GM19025 (cell line): ENCODE measurements around the gene C11orf68.

Source experiments
- ATAC-seq: cut with Tn5 transposase; IDR thresholded peaks from one replicate; pipeline ENCODE4 v1.9.1; 2021; ENCODE audit warnings: mild to moderate bottlenecking, low read depth, moderate library complexity; ENCODE audit not compliant: unreplicated experiment

C11orf68 gene

DNA sequence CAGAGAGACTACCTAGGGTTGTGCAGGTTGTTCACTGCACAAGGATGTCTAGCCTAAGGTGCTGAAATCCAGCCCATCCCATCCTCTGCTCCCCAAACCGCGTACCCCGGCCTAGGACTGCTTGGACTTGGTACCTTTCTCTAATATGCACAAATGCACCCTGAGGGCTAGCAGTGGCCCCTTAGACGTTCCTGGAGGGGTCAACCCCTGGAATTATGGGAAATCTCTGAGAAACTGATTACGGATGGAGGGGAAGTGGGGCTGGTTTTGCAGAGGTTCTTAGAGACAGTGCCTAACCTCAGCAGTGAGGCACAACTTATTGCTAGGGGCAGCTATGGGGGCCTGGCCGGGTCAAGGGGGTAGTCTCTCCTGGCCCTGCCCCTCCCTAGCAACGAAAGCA is 2.5 kb downstream of the C11orf68 start:
- no peak for ATAC-seq

DNA sequence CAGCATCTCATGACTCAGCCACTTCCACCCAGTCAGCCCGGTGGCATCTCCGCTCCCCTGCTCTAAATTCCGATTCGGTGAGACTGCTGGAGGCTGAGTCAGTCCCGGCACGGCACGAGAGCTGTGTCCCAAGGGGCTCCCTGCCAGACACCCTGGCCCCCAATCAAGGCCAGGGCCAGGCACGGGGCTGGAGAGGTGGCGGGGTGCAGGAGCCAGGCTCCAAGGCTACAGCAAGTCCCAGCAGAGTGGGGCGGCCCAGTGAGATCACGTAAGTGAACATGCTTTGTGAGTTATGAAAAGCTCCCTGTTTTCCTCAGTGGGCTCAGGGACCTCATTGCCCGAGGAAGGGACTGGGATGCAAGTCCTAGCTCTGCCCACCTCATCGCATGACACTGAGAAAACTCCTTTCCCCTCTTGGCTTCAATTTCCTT is 3.0 kb downstream of the C11orf68 start:
- no peak for ATAC-seq

DNA sequence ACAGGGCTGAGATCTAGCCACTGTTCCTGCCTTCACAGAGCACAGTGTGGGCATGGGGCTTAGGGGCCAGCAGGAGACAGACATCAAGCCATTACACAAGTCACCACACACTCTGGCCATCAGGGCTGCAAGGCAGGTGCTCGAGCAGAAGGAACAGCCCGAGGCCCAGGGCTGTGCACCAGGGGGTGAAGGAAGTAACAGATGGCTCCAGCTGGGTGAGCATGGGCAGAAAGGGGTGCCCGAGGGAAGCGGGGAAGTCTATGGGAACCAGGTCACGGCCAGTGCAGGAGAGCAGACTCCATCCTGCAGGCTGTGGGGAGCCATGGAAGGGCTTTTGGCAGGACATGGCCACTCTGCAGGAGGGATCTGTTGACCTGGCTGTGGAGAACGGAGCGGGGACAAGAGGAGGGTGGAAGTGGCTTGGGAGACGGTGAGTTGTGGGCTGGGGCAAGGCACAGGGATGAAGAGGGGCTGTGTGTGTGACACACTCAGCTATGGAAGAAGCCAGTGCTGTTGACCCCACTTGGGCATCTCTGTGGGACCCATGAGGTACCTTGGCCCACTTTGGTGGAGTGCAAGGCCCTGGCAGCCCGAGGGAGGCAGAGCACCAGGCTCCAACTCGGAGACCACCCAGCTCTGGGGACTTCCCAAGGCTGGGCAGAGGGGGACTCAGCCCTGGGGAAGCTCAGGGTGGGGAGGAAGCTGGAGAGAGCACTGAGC is 3.6 kb downstream of the C11orf68 start:
- no peak for ATAC-seq

DNA sequence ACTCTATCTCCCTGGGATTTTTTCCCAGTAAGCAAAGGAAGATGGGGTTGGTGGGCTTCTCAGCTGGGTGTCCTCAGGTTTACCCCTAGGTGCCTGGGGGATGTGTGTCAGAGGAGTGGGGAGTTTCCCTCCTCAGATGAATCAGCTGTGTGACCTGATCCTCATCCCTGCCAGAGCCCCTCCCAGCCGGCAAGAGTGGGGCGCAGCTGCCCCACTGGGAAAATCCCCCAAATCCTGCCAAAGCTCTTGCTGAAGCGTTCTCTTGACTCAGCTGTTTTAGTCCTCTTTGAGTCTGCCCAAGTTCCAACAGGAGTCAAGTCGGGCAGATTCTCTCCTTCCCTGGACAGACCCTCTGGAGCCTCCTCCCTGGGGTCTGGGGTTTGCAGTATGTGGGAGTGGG is 6.0 kb downstream of the C11orf68 start:
- ATAC-seq: no peak

- no peak for ATAC-seq
Measured at GRCh38 chr11:65911682-65912568, 6.9 kb downstream of the C11orf68 start.

DNA sequence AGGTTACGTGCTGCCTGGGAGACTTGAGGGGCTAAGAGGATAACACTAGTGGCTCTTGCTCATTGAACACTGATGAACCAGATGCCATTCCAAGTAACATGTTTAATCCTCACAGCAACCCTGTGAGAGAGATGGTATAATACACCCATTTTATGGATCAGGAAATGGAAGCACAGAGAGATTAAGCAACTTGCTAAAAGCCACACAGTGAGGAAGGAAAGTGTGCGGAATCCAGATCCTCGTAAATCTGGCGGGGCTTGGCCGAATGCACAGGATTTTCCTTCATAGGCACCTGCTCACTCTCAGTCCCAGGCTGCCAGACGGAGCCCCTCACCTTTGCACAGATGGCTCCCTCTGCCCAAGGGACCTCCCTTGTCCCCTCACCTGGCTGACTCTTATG is 11.0 kb downstream of the C11orf68 start:
- no peak for ATAC-seq

- ATAC-seq: no peak
Measured at GRCh38 chr11:65906602-65907001, 12.3 kb downstream of the C11orf68 start.

GRCh38 chr11:65903715-65904114 is 15.1 kb downstream of the C11orf68 start:
- ATAC-seq: no peak

- no peak for ATAC-seq
Measured at GRCh38 chr11:65903068-65903481, 15.8 kb downstream of the C11orf68 start.

DNA sequence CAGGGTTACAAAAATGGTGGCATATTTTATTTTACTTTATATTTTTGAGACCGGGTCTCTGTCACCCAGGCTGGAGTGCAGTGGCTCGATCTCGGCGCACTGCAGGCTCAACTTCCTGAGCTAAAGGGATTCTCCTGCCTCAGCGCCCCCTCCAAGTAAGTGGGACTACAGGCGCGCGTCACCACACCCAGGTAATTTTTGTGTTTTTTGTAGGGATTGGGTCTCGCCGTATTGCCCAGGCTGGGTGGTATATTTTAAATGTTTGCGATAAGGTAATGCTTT is 18.0 kb downstream of the C11orf68 start:
- no peak for ATAC-seq

GRCh38 chr11:65900125-65900898 is 18.6 kb downstream of the C11orf68 start, which contains the start of gene FOSL1:
Gene FOSL1 (minus strand): TSS chr11:65900388. CDS start chr11:65900339, 49 bp downstream.
- ATAC-seq: peak; percentile 85

GRCh38 chr11:65899356-65900124 is 19.3 kb downstream of the C11orf68 start:
- ATAC-seq: no peak

DNA sequence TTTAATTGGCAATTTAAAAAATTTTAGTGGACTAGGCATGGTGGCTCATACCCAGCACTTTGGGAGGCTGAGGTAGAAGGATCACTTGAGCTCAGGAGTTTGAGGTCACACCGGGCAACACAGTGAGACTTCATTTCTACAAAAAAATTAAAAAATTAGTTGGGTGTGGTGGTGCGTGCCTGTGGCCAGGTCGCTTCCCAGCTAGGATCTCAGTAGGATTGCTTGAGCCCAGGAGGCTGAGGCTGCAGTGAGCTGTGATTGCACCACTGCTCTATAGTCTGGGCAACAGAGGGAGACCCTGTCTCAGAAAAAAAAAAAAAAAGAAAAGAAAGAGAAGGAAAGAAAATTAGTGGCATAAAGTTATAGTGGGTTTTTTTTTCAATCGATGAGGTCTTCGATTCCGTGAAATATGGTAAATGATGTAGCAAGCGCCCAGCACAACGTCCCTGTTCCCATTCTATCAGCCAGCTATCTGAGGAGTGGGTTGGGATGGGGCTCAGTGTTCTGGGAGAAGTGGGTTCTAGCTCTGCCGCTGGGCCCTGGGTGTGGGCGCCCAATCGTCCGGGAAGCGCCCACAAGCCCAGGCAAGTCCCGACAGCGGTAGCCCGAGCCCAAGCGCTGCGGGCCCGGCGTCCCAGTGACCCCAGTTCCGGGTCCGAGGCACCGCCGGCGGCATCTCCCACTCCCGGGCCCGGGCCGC is 20.1 kb downstream of the C11orf68 start:
- ATAC-seq: no peak

- ATAC-seq: no peak
Measured at GRCh38 chr11:65897020-65897471, 21.8 kb downstream of the C11orf68 start.

GRCh38 chr11:65896034-65896999 is 22.5 kb downstream of the C11orf68 start:
- no peak for ATAC-seq

- no peak for ATAC-seq
Measured at GRCh38 chr11:65895482-65895981, 23.3 kb downstream of the C11orf68 start.

- ATAC-seq: no peak
Measured at GRCh38 chr11:65894034-65894591, 24.7 kb downstream of the C11orf68 start.
